Measurements from ENCODE around the gene CC2D2A.

DNA sequence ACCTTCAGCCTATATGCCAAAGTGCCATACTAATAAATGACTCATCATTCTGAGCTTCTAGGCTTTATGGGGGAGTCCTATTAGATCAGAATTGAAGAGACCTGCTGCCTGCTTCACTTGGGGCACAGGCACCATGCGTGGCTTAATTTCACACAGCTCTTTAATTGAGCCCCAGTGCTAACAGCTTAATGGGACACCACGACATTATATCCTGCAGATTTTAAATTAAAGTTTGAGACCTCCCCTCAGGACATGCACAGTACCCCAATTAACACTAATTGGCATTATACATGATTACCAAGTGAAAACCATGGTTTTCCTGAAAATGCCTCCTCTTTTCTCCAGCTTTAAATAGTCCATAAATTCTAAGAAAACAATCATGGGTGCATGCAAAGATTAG lies 35.0 kb upstream of the CC2D2A start:
- no peak for TF ChIP-seq CTCF (IDR thresholded peaks at IDR 0.05)
- TF ChIP-seq, protein P1, sequence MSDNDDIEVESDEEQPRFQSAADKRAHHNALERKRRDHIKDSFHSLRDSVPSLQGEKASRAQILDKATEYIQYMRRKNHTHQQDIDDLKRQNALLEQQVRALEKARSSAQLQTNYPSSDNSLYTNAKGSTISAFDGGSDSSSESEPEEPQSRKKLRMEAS (CRISPR knock-in tag; IDR thresholded peaks at IDR 0.05), result no peak
- no peak for TF ChIP-seq CREM (CRISPR knock-in tag; IDR thresholded peaks at IDR 0.05)
- TF ChIP-seq, protein P2, sequence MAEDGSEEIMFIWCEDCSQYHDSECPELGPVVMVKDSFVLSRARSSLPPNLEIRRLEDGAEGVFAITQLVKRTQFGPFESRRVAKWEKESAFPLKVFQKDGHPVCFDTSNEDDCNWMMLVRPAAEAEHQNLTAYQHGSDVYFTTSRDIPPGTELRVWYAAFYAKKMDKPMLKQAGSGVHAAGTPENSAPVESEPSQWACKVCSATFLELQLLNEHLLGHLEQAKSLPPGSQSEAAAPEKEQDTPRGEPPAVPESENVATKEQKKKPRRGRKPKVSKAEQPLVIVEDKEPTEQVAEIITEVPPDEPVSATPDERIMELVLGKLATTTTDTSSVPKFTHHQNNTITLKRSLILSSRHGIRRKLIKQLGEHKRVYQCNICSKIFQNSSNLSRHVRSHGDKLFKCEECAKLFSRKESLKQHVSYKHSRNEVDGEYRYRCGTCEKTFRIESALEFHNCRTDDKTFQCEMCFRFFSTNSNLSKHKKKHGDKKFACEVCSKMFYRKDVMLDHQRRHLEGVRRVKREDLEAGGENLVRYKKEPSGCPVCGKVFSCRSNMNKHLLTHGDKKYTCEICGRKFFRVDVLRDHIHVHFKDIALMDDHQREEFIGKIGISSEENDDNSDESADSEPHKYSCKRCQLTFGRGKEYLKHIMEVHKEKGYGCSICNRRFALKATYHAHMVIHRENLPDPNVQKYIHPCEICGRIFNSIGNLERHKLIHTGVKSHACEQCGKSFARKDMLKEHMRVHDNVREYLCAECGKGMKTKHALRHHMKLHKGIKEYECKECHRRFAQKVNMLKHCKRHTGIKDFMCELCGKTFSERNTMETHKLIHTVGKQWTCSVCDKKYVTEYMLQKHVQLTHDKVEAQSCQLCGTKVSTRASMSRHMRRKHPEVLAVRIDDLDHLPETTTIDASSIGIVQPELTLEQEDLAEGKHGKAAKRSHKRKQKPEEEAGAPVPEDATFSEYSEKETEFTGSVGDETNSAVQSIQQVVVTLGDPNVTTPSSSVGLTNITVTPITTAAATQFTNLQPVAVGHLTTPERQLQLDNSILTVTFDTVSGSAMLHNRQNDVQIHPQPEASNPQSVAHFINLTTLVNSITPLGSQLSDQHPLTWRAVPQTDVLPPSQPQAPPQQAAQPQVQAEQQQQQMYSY (CRISPR knock-in tag; IDR thresholded peaks at IDR 0.05), result no peak
- no peak for TF ChIP-seq SP1 (CRISPR knock-in tag; conservative IDR thresholded peaks at IDR 0.05)
- TF ChIP-seq FOXK1 (CRISPR knock-in tag; IDR thresholded peaks at IDR 0.05), result no peak
- TF ChIP-seq NR1H2 (CRISPR knock-in tag; IDR thresholded peaks at IDR 0.05), result no peak

All from WTC11 (cell line).